H1 (cell line): ENCODE data around the gene SMIM41.

Source experiments
- CBX8 ChIP-seq: fragments of 300-800, 300-1000 bp; sonication (generic); IDR thresholded peaks from 2 replicates; pipeline ENCODE4 v1.7.1; 2016; ENCODE audit warnings: low read depth, low read length, borderline replicate concordance
- EP300 ChIP-seq, 2 experiments: IDR thresholded peaks; 1 replicate in 1 of 2; 2 replicates in 1 of 2; pipeline ENCODE4 v1.6.1; 2011 to 2012; ENCODE audit warnings: low read depth in 2 of 2, low read length in 2 of 2, mild to moderate bottlenecking in 2 of 2, borderline replicate concordance in 1 of 2, inconsistent platforms in 1 of 2, moderate library complexity in 1 of 2
- GTF2F1 ChIP-seq: IDR thresholded peaks from 2 replicates; pipeline ENCODE4 v1.6.1; 2012; ENCODE audit warnings: low read depth, low read length, improper control_type of control experiment, borderline replicate concordance
- JUND ChIP-seq: IDR thresholded peaks from 2 replicates; pipeline ENCODE4 v1.6.1; 2011; ENCODE audit warnings: mild to moderate bottlenecking, improper control_type of control experiment, low read length
- KDM1A ChIP-seq: fragments of 200-600, 300-600 bp; sonication (generic); IDR thresholded peaks from 2 replicates; pipeline ENCODE4 v1.7.1; 2016; ENCODE audit warnings: mild to moderate bottlenecking, low read length, borderline replicate concordance
- POLR2AphosphoS5 ChIP-seq: IDR thresholded peaks from 2 replicates; pipeline ENCODE4 v1.6.1; 2011; ENCODE audit warnings: low read depth, low read length
- RNF2 ChIP-seq: fragments of 200-900, 300-1000 bp; sonication (generic); IDR thresholded peaks from 2 replicates; pipeline ENCODE4 v1.7.1; 2016; ENCODE audit warnings: borderline replicate concordance, low read depth, mild to moderate bottlenecking, antibody characterized with exemption, low read length; ENCODE audit not compliant: poor library complexity, severe bottlenecking; ENCODE audit errors: missing control alignments
- ZNF274 ChIP-seq: IDR thresholded peaks from 2 replicates; pipeline ENCODE4 v1.7.0; 2012; ENCODE audit warnings: low read length, borderline replicate concordance; ENCODE audit errors: extremely low read depth
- TF ChIP-seq, protein P1 (sequence below), 3 experiments: IDR thresholded peaks; 1 replicate in 2 of 3; 2 replicates in 1 of 3; pipeline versions ENCODE4 v1.5.1 to v1.6.1; 2011; ENCODE audit warnings: low read length in 3 of 3, mild to moderate bottlenecking in 3 of 3, inconsistent platforms in 2 of 3, low read depth in 1 of 3, moderate library complexity in 1 of 3; ENCODE audit not compliant: insufficient read depth in 1 of 3; ENCODE audit errors: control extremely low read depth in 1 of 3
- TF ChIP-seq, protein P2 (sequence below): IDR thresholded peaks from 2 replicates; pipeline ENCODE4 v1.6.1; 2012; ENCODE audit warnings: inconsistent platforms

DNA sequence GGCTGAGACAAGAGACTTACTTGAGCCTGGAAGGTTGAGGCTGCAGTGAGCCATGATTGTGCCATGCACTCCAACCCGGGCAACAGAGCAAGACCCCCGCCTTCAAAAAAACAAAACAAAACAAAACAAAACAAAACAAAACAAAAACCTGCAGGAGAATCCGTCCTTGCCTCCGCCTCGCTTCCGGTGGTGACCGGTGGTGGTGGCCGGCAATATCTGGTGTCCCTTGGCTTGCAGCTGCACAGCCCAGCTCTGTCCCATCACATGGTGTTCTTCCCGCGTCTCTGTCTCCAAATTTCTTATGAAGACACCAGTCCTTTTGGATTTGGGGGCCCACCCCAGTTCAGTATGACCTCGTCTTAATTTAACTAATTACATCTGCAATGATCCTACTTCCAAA is 10.0 kb downstream of the SMIM41 start:
- TF ChIP-seq, protein P1, sequence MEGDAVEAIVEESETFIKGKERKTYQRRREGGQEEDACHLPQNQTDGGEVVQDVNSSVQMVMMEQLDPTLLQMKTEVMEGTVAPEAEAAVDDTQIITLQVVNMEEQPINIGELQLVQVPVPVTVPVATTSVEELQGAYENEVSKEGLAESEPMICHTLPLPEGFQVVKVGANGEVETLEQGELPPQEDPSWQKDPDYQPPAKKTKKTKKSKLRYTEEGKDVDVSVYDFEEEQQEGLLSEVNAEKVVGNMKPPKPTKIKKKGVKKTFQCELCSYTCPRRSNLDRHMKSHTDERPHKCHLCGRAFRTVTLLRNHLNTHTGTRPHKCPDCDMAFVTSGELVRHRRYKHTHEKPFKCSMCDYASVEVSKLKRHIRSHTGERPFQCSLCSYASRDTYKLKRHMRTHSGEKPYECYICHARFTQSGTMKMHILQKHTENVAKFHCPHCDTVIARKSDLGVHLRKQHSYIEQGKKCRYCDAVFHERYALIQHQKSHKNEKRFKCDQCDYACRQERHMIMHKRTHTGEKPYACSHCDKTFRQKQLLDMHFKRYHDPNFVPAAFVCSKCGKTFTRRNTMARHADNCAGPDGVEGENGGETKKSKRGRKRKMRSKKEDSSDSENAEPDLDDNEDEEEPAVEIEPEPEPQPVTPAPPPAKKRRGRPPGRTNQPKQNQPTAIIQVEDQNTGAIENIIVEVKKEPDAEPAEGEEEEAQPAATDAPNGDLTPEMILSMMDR (IDR thresholded peaks at IDR 0.05; ENCODE audit: control extremely low read depth in 1 of 3, insufficient read depth in 1 of 3, low read depth in 1 of 3, low read length in 3 of 3), result no peak
- TF ChIP-seq CBX8, result no peak
- no peak for TF ChIP-seq JUND
- no peak for TF ChIP-seq EP300 (IDR thresholded peaks at IDR 0.05; ENCODE audit: borderline replicate concordance in 1 of 2, low read depth in 2 of 2, low read length in 2 of 2)
- TF ChIP-seq KDM1A, result no peak
- no peak for TF ChIP-seq RNF2
- TF ChIP-seq GTF2F1, result no peak
- TF ChIP-seq ZNF274, result no peak
- no peak for TF ChIP-seq POLR2AphosphoS5
- TF ChIP-seq, protein P2, sequence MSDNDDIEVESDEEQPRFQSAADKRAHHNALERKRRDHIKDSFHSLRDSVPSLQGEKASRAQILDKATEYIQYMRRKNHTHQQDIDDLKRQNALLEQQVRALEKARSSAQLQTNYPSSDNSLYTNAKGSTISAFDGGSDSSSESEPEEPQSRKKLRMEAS, result no peak
